ENCODE measurements around the gene TMIGD2.
"Not testable (repeated sequence)": the region's sequence is repeated elsewhere in the genome, so short reads cannot be mapped to it uniquely, and the experiment has no call there.

The TMIGD2 gene

DNA sequence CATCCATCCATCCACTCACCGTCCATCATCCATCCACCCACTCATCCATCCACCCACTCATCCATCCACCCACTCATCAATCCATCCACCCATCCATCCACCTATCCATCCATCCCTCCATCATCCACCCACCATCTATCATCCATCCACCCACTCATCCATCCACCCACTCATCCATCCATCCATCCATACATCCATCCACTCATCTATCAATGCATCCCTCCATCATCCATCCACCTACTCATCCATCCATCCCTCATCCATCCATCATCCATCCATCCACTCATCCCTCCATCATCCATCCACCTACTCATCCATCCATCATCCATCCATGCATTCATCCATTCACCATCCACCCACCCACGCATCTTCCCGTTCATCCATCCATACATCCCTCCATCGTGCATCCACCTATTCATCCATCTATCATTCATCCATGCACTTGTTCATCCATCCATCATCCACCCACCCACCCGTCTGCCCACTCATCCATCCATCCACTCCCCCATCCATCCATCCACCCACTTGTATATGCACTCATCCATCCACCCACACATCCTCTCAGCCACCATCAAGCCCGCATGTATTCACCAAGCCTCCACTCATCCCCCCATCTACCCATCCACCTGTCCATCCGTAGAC, 32.9 kb upstream of the TMIGD2 start:
- TF ChIP-seq, protein P1, sequence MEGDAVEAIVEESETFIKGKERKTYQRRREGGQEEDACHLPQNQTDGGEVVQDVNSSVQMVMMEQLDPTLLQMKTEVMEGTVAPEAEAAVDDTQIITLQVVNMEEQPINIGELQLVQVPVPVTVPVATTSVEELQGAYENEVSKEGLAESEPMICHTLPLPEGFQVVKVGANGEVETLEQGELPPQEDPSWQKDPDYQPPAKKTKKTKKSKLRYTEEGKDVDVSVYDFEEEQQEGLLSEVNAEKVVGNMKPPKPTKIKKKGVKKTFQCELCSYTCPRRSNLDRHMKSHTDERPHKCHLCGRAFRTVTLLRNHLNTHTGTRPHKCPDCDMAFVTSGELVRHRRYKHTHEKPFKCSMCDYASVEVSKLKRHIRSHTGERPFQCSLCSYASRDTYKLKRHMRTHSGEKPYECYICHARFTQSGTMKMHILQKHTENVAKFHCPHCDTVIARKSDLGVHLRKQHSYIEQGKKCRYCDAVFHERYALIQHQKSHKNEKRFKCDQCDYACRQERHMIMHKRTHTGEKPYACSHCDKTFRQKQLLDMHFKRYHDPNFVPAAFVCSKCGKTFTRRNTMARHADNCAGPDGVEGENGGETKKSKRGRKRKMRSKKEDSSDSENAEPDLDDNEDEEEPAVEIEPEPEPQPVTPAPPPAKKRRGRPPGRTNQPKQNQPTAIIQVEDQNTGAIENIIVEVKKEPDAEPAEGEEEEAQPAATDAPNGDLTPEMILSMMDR (IDR thresholded peaks at IDR 0.05; ENCODE audit: control insufficient read depth, extremely low read depth, insufficient read depth): no peak
- H3K4me3 ChIP-seq (ENCODE audit: low read depth, low read length): no peak overlapping the region

DNA sequence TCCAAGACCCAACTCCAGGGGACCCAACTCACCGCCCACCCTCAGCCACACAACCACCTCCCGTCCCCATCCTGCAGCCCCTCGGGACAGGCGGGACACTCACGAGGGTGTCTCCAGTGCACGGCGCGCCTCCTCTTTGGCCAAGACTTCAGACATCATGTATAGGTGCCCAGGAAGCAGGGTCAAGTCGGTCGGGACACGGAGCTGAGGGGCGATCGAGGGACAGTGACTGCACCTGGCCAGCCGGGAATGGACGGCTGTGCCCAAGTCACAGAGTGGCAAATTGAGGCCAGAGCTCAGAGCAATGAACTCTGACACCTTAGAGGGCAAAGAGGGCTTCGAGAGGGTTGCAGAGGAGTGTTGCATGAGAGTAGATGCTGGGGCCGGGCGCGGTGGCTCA, 27.7 kb upstream of the TMIGD2 start:
- TF ChIP-seq, protein P1 (IDR thresholded peaks at IDR 0.05; ENCODE audit: control insufficient read depth, extremely low read depth, insufficient read depth): no peak
- no peak for DNase-seq (ENCODE audit: low read depth)

More for the DNA sequence above, 32.9 kb upstream of the TMIGD2 start:
- no peak for DNase-seq (ENCODE audit: low read depth)

DNA sequence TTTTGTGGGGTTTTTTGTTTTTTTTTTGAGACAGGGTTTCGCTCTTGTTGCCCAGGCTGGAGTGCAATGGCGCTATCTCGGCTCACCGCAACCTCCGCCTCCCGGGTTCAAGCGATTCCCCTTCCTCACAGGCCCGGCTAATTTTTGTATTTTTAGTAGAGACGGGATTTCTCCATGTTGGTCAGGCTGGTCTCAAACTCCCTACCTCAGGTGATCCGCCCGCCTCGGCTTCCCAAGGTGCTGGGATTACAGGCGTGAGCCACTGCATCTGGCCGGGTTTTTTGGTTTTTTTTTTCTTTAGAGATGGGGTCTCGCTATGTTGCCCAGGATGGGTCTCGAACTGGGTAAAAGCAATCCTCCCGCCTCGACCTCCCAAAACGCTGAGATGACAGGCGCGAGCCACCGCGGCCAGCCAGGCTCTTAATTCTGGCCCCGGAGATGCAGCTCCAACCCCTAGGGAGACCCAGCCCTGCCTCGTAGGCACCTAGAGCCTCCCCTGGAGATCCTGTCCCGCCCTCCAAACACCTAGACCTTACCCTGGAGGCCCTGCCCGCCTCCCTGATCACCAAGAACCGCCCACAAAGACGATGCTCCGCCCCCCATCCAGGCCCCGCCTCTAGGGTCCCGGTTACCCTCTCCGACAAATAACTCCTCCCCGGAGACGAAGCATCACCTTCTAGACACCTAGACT, 26.9 kb upstream of the TMIGD2 start:
- not testable (repeated sequence) for DNase-seq (ENCODE audit: low read depth); H3K4me3 ChIP-seq (ENCODE audit: low read depth, low read length)

More for the DNA sequence above, 27.7 kb upstream of the TMIGD2 start:
- no peak overlapping the region for H3K4me3 ChIP-seq (ENCODE audit: low read depth, low read length)

DNA sequence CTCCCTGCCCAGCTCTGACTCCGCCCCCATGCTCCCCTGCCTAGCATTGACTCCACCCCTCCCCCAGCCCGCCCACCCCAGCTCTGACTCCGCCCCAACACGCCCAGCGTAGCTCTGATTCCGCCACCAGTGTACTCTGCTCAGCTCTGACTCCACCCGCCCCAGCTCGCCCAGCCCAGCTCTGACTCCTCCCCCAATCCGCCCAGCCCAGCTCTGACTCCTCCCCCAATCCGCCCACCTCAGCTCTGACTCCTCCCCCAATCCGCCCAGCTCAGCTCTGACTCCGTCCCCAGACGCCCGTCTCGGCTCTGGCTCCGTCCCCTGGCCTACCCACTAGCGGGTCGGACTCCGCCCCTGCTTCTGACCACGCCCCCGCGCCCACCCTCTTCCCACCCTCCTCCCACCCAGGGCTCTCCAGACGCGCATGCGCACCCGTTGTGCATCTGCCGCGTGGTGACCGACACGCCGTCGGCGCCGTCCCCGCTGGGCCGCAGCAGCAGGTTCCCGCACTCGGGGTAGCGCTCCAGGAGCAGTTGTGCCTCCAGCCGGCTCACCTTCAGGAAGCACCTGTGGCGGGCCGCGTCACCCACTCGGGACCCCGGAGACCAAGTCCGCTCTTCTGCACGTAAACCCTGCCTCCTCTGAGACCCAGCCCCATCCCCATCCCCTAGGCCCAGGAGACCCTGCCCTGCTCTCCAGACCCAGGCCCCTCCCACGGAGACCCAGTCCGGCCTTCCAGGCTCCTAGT, 26.2 kb upstream of the TMIGD2 start:
- DNase-seq (ENCODE audit: low read depth): no peak
- TF ChIP-seq, protein P1 (IDR thresholded peaks at IDR 0.05; ENCODE audit: control insufficient read depth, extremely low read depth, insufficient read depth): no peak
- no peak overlapping the region for H3K4me3 ChIP-seq (ENCODE audit: low read depth, low read length)

DNA sequence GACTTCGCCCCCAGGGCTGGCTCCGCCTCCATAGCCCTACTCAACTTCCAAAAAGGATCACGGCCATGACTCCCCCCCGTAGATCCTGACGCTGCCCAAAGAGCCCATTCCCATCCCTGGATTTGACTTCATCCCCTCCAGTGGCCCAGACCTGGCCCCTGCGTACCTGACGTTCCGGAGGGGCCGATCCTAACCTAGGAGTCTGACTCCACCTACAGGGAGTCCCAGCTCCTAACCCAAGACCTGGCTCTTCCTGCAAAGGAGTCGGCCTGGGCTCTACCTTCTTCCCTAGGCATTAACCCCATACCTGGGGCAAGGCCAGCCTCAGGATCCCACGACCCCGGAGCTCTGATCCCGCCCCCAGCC, 25.7 kb upstream of the TMIGD2 start:
- no peak for DNase-seq (ENCODE audit: low read depth)
- H3K4me3 ChIP-seq (ENCODE audit: low read depth, low read length): no peak overlapping the region
- TF ChIP-seq, protein P1 (IDR thresholded peaks at IDR 0.05; ENCODE audit: control insufficient read depth, extremely low read depth, insufficient read depth): no peak

DNA sequence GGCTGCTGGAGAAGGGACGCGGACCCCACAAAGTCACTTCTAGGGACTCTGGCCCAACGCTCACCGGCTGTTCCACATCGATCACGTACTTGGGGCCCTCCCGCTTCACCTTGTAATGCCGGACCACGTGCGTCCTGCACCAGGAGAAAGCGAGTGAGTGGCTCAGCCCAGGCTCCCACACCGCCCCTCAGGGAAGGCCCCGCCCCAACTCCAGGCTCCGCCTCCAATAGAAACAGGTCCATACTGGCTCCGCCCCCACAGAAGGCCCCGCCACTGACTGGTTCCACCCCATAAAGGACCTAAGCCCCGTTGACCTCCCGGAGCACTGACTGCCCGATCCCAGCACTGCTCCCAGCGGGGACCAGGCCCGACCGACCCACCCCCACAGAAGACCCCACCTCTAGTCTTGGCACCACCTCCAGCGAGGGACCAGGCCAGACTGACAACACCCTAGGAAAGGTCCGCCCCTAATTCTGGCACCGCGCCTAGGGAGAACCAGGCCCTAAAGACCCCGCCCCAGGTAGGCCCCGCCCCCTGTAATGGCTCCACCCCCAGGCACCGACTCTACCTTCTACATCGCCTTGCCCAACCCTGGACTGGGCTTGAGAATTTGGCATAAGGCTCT, 25.2 kb upstream of the TMIGD2 start:
- TF ChIP-seq, protein P1 (IDR thresholded peaks at IDR 0.05; ENCODE audit: control insufficient read depth, extremely low read depth, insufficient read depth): no peak
- H3K4me3 ChIP-seq (ENCODE audit: low read depth, low read length): no peak overlapping the region
- no peak for DNase-seq (ENCODE audit: low read depth)

DNA sequence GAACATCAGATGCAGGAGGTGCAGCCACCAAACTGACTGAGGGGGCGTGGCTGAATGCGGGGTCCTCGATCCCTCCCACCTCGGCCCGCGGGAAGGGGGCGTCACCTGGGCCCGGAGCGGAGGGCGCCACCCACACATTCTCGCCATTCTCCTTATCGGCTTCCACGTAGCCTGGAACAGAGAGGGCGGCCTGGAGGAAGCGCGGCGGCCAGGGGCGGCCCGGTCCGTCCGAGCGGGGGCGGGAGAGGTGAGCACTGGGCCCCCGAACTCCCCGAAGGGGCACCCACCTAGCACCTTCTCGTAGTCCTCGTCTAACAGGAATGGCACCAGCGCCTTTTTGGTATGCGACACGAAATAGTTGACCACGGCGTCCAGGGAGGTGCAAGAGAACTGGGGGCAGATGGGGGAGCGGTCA, 24.7 kb upstream of the TMIGD2 start:
- TF ChIP-seq, protein P1 (IDR thresholded peaks at IDR 0.05; ENCODE audit: control insufficient read depth, extremely low read depth, insufficient read depth): no peak
- no peak for DNase-seq (ENCODE audit: low read depth)
- H3K4me3 ChIP-seq (ENCODE audit: low read depth, low read length): no peak overlapping the region
